Glutamatergic neuron (in vitro differentiated cells): ENCODE results near the gene CENPF. TPM values are rescaled to one million over a fixed set of nuclear protein-coding genes. Genes with fewer than 3 reads are reported as not detected.
"Not testable (repeated sequence)": the region's sequence is repeated elsewhere in the genome, so short reads cannot be mapped to it uniquely, and the experiment has no call there.

ENCODE experiments used
- DNase-seq: peaks from one replicate; pipeline ENCODE4 v3.0.0; 2022
- H3K27ac Mint-ChIP-seq: one replicate; pipeline ENCODE4 v1.8.0; 2020; ENCODE audit warnings: mild to moderate bottlenecking, mixed read lengths, inconsistent platforms; ENCODE audit not compliant: unreplicated experiment
- H3K27me3 Mint-ChIP-seq: one replicate; pipeline ENCODE4 v1.8.0; 2020; ENCODE audit warnings: mild to moderate bottlenecking, moderate library complexity, mixed read lengths, inconsistent platforms; ENCODE audit not compliant: unreplicated experiment
- H3K36me3 Mint-ChIP-seq: one replicate; pipeline ENCODE4 v1.8.0; 2020; ENCODE audit warnings: mild to moderate bottlenecking, mixed read lengths, inconsistent platforms; ENCODE audit not compliant: unreplicated experiment
- H3K4me1 Mint-ChIP-seq: one replicate; pipeline ENCODE4 v1.8.0; 2020; ENCODE audit warnings: mild to moderate bottlenecking, low read depth, mixed read lengths, inconsistent platforms; ENCODE audit not compliant: unreplicated experiment
- H3K4me3 Mint-ChIP-seq: one replicate; pipeline ENCODE4 v1.8.0; 2020; ENCODE audit warnings: mild to moderate bottlenecking, mixed read lengths, inconsistent platforms; ENCODE audit not compliant: unreplicated experiment
- H3K9me3 Mint-ChIP-seq: one replicate; pipeline ENCODE4 v1.8.0; 2020; ENCODE audit warnings: mild to moderate bottlenecking, moderate library complexity, mixed read lengths, inconsistent platforms; ENCODE audit not compliant: unreplicated experiment
- CTCF ChIP-seq: fragments of 200-600 bp; sonication (generic); IDR thresholded peaks from one replicate; pipeline ENCODE4 v1.5.0; 2021; ENCODE audit not compliant: partially characterized antibody, unreplicated experiment
- total RNA-seq: library from RNA; stranded (reverse); fragmentation: NEBNext Ultra II Directional; extraction: Animal tissue kit (Norgen Biotek cat#: 25700); gene quantifications from one replicate; pipeline ENCODE4 v1.2.1, GENCODE V29; 2021; ENCODE audit not compliant: unreplicated experiment

The CENPF gene
- total RNA-seq, 1 donor from 2014 or later: 29.3 TPM

- H3K9me3 Mint-ChIP-seq: no peaks in the 10 kb centered on the region
- no peaks in the 10 kb centered on the region for H3K36me3 Mint-ChIP-seq
- no peak overlapping the region for H3K4me3 Mint-ChIP-seq
- no peak overlapping the region for H3K27ac Mint-ChIP-seq
- DNase-seq: no peak
- no peaks in the 10 kb centered on the region for H3K4me1 Mint-ChIP-seq
- peaks cover 2% of the 10 kb centered on the region for H3K27me3 Mint-ChIP-seq
- no peak for TF ChIP-seq CTCF
Measured at GRCh38 chr1:214664651-214665433, 61.8 kb downstream of the CENPF start.

GRCh38 chr1:214665606-214666110 is 62.7 kb downstream of the CENPF start:
- H3K4me3 Mint-ChIP-seq: no peak overlapping the region
- no peak overlapping the region for H3K27ac Mint-ChIP-seq
- DNase-seq: no peak
- peaks cover 2% of the 10 kb centered on the region for H3K27me3 Mint-ChIP-seq
- no peak for TF ChIP-seq CTCF
- H3K36me3 Mint-ChIP-seq: no peaks in the 10 kb centered on the region
- no peaks in the 10 kb centered on the region for H3K4me1 Mint-ChIP-seq
- H3K9me3 Mint-ChIP-seq: no peaks in the 10 kb centered on the region

GRCh38 chr1:214666674-214667073 is 63.7 kb downstream of the CENPF start:
- TF ChIP-seq CTCF: no peak
- DNase-seq: no peak
- H3K27me3 Mint-ChIP-seq: peaks cover 2% of the 10 kb centered on the region
- H3K36me3 Mint-ChIP-seq: no peaks in the 10 kb centered on the region
- no peak overlapping the region for H3K4me3 Mint-ChIP-seq
- no peak overlapping the region for H3K27ac Mint-ChIP-seq
- H3K4me1 Mint-ChIP-seq: no peaks in the 10 kb centered on the region
- no peaks in the 10 kb centered on the region for H3K9me3 Mint-ChIP-seq

- H3K4me1 Mint-ChIP-seq: no peaks in the 10 kb centered on the region
- H3K27me3 Mint-ChIP-seq: no peaks in the 10 kb centered on the region
- no peaks in the 10 kb centered on the region for H3K9me3 Mint-ChIP-seq
- no peak for TF ChIP-seq CTCF
- peaks cover 16% of the 10 kb centered on the region for H3K36me3 Mint-ChIP-seq
- no peak for DNase-seq
- no peak overlapping the region for H3K4me3 Mint-ChIP-seq
- no peak overlapping the region for H3K27ac Mint-ChIP-seq
Measured at GRCh38 chr1:214670098-214670497, 67.1 kb downstream of the CENPF start.

- H3K27me3 Mint-ChIP-seq, H3K4me3 Mint-ChIP-seq, DNase-seq, H3K9me3 Mint-ChIP-seq, H3K4me1 Mint-ChIP-seq, H3K27ac Mint-ChIP-seq: not testable (repeated sequence)
- H3K36me3 Mint-ChIP-seq: peaks cover 16% of the 10 kb centered on the region
Measured at GRCh38 chr1:214673029-214673428, 70.0 kb downstream of the CENPF start.
